ENCODE results near the gene NCEH1.

NCEH1 gene

DNA sequence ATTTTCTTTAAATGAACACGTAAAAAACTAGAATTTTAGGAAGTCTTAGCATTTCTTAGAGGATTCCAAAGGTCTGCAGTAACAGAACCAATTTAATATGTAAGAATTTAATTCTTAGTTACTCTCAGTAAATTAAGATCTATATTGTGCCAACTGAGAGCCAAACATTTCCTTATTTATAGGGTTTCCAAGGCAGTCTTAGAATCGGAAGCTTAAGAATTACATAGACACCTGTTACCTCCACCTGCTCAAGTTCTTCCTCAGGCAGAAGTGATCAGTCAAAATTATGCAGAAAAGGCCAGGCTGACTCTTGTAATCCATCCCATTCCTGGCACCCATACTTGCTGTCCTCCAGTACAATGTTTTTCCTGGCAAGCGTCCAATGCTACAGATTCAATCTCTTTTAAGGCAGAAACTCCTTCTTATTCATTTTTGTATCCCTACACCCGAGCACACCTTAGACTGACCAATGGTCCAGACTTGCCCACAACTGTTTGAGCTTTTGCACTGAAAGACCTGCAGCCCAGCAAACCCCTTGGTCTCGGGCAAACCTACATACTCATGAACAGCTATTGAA is 64.3 kb downstream of the NCEH1 start:
- DNase-seq (ENCODE audit: low read depth in 2 of 3, low spot score in 2 of 3), result no peak

DNA sequence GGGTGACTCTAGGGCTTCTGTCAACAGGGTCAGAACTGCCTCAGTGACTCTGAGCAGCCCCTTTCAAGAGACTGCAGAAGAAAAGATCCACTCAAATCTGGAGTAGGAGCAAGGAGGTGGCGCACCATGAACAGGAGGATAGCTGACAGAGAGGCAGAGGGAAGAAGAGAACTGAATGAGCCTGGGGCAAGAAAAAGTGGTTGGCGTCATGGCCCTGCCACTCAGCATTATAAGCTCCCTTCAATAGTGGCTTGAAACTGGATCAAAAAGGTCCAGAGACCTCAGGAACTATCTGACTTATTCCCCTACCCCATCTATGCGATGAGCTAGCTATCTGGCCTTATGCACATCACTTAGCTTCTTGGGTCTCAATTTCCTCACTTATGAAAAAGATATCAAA is 66.6 kb downstream of the NCEH1 start:
- no peak for DNase-seq (ENCODE audit: low read depth in 2 of 3, low spot score in 2 of 3)

DNA sequence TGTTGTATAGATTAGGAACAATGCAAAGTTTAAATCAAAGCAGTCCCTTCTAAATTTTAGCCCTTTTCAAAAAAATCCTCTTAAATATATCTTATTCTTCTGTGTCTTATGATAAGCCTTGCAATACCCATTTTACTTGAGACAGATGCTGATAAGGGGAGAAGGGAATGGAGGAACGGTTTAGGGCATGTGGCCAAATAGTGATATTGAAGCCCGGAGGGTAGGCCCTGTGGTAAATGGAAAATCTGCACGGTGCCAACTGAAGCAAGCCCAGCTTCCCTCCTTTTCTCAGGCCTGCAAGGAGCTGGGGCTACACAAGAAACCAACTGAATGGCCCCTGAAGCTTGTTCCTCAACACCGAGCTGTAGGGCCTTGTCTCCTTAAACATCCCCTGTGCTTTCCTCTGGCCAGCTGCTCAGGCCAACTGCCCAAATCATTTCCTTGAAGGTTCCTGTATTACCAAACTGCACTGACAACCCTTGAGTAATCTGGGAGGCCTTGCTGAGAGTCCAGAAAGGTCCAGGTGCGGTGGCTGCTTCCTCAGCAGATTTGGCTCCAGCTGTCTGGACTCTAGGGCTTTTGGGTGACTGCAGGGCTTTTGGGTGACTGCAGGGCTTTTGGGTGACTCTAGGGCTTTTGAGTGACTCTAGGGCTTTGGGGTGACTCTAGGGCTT is 67.2 kb downstream of the NCEH1 start:
- no peak for DNase-seq (ENCODE audit: low read depth in 2 of 3, low spot score in 2 of 3)

DNA sequence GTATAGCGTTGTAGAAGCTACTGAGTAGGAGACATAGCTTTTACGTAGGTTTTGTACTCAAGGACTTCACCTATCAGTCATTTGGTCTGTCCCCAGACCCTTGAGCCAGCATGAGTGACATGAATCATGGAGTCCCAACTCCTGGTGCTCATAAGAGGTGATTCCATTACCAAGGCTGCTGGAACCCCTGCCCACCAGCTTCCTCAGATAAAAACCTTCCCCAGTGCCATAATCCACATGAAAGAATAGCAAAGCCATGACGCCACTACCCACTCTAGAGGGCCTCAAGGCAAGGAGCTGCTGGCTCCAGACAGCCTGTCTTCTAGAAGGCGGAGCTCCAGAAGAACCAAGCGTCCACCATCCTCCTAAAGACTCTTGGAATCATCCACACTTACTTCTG is 69.6 kb downstream of the NCEH1 start:
- no peak for DNase-seq (ENCODE audit: low read depth in 2 of 3, low spot score in 2 of 3)

DNA sequence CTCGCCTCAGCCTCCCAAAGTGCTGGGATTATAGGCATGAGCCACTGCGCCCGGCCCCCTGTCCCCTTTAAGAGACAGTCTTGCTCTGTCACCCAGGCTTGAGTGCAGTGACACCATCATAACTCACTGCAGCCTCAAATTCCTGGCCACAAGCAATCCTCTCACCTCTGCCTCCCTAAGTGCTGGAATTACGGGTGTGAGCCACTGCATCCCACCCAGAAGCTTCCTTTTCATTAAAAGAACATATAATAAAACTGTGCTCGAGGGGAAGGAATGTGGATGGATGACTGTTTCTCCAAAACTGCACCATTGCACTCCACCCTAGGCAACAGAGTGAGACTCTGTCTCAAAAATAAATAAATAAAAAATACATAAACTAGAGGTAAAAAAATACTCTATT is 70.1 kb downstream of the NCEH1 start:
- no peak for DNase-seq (ENCODE audit: low read depth in 2 of 3, low spot score in 2 of 3)

DNA sequence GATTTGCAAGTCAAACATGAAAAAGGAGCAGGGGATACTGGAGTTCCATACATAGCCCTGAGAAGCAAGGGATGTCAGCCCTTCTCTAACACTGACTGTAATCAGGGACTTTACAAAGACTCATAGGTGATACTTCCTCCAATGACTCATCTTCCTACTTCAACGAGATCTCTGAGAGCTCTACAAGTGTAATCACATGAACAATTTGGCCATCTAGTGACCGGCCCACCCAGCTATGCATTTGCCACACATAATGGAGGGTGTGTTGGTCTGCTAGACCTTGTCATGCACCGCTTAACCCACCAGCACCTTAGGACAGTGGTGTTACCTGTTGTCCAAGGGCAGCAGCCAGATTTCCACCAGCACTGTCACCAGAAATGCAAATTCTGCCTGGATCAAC is 75.3 kb downstream of the NCEH1 start:
- DNase-seq (ENCODE audit: low read depth in 2 of 3, low spot score in 2 of 3), result no peak

DNA sequence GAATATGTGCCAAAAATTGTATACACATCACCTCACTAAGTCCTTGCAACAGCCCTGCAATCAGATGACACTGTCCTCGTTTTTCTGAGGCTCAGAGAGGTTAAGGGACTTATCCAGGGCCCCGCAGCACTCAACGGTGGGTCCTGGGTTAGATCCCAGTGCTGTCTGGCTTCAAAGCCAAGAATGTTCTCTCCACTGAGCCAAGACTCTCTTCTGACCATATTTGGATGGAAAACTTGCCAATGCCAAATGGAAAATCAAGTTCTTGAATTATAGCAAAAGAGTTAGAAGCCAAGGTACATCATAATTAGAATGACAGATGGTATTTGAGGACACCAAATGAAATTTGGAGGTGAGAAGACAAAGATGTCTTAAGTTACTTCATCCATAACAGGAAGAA is 75.9 kb downstream of the NCEH1 start:
- DNase-seq (ENCODE audit: low read depth in 2 of 3, low spot score in 2 of 3), result no peak

DNA sequence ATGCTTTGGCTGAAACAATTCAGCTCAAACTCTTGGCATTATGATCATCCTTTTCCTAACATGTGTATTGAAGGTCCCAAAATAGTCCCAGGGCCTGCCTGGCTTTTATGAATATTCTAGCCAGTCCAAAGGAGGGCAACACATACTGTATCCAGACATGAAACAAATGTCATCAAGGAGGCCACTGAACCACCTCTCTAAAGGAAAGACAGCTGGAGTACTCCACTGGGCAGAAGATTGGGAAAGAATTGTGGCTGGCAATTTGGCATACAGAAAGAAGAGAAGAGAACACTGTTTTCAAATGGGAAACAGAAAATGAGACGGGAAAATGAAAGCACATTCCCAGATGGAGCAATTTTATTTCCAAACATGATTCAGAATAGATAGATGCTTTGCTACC is 80.6 kb downstream of the NCEH1 start:
- DNase-seq (ENCODE audit: low read depth in 2 of 3, low spot score in 2 of 3), result no peak

DNA sequence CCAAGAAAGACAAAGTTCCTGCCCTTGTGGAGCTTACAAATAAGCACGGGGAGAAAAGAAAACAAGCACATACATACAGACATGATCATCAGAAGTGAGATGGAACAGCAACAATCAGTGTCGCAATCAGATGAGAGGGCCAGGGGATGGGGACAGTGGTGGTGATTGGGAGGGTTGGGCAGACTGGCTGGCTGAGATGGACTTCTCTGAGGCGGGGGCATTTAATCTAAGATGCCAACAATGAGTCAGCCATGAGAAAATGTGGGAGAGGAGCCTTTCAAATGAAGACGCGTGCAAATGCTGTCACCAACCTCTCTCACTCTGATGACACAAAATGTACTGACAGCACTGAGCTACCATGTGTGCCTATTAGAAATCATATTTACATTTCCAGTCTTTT is 81.4 kb downstream of the NCEH1 start:
- no peak for DNase-seq (ENCODE audit: low read depth in 2 of 3, low spot score in 2 of 3)

DNA sequence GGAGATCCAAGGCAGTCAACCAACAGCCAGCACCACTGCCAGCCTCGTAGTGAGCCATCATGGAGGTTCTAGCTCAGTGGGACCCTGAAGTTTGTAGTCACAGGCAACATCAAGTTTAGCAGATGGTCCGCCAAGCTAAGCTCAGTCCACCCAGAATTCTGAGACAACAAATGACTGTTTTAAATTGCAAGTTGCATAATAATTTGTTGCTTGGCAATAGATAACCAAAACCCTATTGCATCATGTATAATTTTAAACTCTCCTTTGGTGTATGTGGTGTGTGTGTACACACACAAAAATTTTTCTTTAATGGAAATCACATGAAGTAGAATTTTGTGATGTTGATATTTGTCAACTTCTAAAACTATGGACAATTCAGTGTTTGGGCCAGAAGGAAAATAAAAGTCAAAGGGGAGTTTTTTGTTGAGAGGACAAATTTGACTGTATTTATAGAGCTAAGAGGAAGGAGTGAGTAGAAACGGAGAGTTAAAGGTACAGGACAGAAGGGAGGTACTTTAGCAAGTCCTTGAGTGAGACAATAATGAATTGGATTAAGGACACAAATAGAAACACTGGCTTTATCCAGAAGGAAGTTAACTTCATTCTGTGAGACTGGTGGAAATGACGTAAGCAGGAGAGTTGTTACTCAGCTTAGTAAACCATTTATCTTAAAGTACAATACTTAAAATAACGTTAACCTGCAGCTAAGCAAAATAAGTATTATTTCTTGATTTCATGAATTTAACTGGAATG is 83.6 kb downstream of the NCEH1 start:
- DNase-seq (ENCODE audit: low read depth in 2 of 3, low spot score in 2 of 3), result no peak

DNA sequence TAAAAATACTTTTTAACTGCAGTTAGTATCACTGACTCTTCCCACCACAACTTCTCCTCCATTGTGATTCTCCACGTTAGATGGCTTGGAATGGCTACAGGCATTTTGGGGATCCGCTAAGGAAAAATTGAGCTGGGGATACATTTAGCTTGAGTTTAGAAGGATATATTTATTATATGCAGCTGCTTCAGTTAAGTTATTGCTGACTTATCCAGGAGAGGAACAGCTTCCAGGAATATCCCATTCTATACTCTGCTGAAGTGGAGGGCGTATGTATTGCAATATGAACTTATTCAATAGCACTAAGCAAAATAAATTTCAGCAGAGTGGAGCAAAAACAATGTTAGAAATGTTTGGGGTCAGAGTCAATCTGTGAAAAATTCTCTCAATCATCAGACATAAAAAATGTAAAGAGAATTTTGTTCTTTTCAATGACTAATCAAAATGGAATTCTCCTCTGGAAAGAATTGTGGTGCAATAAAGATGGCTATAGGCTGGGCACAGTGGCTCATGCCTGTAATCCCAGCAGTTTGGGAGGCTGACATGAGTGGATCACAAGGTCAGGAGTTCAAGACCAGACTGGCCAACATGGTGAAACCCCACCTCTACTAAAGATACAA is 84.7 kb downstream of the NCEH1 start:
- DNase-seq (ENCODE audit: low read depth in 2 of 3, low spot score in 2 of 3), result no peak

DNA sequence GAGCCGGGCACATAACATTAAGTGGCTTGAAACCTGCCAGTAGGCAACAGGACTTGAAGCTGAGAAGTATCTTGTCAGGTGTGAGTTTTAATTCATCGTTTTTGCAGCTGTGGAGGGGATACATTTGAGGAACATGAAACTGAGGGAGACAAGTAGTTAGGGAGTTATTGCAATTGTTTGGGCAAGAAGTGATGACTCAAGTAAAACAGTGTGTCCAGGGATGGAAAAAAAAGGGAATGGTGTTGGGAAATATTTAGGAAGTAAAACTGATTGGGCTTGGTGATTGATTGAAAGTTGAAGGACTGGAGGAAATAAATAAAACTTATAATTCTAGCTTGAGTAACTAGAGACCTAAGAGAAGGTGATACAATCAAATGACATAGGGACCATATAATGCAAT is 85.5 kb downstream of the NCEH1 start:
- no peak for DNase-seq (ENCODE audit: low read depth in 2 of 3, low spot score in 2 of 3)

DNA sequence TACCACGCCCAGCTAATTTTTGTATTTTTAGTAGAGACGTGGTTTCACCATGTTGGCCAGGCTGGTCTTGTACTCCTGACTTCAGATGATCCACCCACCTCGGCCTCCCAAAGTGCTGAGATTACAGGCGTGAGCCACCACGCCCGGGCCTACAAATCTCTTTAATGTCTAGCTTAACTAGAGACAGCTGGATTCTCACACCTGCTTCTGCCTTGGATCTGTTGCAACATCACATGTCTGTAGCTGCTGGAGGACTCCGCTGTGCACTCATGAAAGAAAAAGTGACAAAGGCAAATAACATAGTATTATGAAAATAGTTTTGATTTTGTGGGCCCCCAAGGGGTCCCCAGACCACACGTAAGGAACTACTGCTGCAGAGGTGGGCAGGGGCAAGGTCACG is 85.9 kb downstream of the NCEH1 start:
- no peak for DNase-seq (ENCODE audit: low read depth in 2 of 3, low spot score in 2 of 3)

DNA sequence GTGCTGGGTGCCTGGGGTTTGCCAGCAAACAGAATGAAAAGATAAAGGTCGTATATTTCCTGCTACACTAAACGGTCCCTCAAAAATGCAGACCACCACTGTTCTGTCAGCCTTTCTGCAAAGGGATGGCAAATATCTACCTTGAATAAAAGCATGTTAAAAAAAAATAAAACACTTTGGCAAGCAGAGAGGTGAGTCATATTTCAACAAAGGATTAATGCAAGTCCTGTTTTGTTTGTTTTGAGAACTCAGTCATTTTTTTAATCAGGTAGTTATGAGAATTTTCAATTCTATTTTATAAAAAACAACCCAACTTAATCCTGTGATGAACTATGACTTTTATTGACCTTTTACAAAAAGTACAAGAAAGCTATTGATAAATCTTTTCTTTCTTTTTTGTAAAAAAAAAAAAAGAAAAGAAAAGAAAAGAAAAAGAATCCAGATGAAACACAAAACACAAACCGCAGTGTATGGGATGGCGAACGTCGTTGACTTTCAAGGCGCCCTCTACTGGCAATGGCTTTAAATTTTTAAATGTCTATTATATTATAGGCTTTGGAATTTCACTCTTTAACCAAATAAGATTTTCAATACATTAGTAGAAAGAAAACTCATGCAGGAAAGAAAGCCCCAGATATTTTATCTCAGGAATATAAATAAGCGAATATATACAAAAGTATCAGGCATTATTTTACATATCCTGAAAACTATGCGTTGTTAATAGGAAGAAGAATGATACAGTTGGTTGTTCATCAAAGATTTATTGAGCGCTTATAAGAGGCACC is 87.8 kb downstream of the NCEH1 start:
- no peak for DNase-seq (ENCODE audit: low read depth in 2 of 3, low spot score in 2 of 3)

DNA sequence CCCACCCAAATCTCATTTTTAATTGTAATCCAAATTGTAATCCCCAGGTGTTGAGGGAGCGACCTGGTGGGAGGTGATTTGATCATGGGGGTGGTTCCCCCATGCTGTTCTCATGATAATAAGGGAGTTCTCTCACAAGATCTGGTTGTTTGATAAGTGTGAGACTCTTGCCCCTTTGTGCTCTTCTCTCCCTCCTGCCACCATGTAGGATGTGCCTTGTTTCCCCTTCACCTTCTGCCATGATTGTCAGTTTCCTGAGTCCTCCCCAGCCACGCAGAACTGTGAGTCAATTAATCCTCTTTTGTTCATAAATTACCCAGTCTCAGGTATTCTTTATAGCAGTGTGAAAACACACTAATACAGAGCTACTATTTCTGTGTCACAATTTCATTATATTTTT is 88.7 kb downstream of the NCEH1 start:
- no peak for DNase-seq (ENCODE audit: low read depth in 2 of 3, low spot score in 2 of 3)

DNA sequence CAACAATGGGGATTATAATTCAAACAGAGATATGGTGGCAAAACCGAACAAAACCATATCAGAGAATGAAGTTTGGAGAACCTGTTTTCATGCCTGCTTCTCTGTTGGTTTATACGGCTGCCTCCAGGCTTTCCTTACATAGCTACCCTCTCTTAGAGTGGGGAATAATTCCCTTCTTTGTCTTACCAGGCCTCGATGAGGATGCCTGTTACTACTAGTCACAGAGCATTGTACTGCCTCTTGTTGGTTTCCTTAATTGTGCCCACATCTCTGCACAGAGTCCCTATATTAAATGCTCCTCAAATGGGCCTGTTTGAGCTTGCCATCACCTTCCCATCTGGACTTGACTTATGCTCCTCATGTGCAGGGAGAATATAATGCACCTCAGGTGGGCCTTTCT is 92.9 kb downstream of the NCEH1 start:
- DNase-seq (ENCODE audit: low read depth in 2 of 3, low spot score in 2 of 3), result no peak

DNA sequence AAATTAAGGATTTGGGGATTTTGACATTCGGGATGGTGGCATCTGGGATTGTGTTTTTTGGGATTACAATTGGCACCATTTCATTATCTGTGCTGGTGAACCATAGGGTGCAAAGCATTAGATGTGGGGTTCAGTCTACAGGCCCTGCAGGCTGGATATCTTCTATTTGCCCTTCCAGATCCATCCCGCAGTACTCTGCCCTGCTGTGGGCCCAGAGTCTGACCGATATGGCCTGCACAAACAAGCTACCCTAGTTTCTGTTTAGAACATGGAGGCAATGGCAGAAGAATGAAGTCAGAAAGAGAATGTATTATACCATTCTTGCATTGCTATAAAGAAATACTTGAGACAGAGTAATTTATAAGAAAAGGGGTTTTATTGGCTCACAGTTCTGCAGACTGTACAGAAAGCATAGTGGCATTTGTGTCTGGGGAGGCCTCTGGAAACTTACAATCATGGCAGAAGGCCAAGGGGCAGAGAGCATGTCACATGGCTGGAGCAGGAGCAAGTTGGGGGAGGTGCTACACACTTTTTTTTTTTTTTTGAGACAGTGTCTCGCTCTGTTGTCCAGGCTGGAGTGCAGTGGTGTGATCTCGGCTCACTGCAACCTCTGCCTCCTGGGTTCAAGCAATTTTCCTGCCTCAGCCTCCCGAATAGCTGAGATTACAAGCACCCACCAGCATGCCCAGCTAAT is 93.7 kb downstream of the NCEH1 start:
- DNase-seq (ENCODE audit: low read depth in 2 of 3, low spot score in 2 of 3), result no peak

DNA sequence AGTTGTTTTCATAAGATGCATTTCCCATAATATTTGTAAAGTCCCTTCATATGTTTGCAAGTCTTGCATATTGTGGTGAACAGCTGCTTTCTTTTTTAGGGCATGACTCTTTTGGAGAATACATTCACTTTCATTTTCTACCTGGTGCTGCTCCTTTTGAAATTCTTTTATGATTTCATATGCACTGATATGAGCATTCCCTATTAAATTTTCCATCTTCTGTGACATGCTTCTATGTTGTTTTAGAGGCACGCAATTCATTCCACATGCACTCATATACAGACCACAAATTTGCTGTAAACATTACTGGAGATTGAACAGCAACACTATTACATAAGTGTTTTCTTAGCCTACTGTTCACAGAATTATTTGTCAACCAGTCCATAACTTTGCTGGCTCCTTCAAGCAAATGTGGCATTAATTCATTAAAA is 94.8 kb downstream of the NCEH1 start:
- no peak for DNase-seq (ENCODE audit: low read depth in 2 of 3, low spot score in 2 of 3)

DNA sequence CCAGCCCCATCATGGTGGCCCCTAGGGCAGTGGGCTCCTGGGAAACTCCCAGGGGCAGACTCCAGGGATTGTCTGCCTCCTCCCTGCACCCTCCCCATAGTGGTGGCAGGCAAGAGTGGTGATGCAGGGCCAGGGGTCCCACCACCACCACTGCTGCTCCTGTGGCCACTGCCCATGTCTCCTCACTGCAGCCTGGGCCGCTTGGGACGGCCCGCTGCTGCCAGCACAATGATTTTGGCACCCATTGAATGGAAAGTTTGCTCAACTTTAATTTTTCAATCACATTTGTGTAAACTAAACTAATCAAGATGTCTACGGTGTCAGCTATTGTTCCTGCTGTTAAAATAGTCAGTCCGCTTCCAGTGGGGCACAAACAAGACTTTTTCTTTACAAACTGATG is 95.6 kb downstream of the NCEH1 start:
- no peak for DNase-seq (ENCODE audit: low read depth in 2 of 3, low spot score in 2 of 3)

DNA sequence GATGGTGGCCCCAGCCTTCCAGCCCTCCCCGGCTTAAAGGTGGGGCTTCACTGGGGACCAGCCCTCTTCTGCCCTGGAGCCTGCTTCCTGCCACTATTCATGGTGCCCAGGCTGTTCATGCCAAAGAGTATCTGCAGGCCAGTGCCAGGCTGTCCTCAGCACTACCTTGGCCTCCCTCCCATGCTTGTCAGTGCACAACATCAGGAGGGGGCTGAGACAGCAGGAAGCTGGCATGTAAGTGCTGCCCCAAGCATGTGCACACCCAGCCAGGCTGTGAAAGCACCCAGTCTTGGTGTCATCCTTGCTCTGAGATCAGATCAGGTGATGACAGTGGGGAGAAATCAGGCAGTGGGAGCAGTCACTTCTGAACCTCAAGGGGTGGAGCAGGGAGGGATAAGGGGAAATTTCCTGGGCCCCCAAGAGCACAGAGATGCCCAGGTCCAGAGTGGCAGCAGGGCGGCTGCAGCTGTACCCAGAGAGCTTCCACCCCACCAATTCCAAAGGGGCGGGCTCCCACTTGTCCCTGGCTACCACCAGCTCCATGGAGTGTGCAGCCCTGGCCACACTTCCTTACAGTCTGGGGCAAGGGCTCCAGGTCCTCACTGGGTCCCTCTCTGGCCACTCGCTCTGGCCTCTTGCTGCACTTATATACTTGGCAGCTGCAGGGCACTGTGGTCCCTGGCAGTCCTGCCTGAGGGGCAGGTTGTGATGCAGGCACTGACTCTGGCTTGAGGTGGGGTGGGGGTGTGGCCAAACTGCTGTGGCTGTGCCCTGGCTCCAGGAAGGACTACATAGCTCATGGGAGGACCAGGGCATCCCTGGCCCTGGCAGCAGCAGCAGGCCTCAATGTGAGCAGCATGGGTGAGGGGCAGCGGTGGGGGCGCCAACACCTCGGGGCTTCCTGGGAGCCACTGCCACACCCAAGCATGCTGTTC is 96.3 kb downstream of the NCEH1 start:
- DNase-seq (ENCODE audit: low read depth in 2 of 3, low spot score in 2 of 3), result no peak

Measured in activated CD8-positive, alpha-beta memory T cell treated with anti-CD3 and anti-CD28 coated beads for 48 hours (primary cell).